ENCODE results near the gene AP5S1. TPM values are rescaled to one million over a fixed set of nuclear protein-coding genes. Genes with fewer than 3 reads are reported as not detected.

The AP5S1 gene
- total and polyA plus RNA-seq, 10 donors, result 5.3 to 19.0 (median 13.7) TPM

DNA sequence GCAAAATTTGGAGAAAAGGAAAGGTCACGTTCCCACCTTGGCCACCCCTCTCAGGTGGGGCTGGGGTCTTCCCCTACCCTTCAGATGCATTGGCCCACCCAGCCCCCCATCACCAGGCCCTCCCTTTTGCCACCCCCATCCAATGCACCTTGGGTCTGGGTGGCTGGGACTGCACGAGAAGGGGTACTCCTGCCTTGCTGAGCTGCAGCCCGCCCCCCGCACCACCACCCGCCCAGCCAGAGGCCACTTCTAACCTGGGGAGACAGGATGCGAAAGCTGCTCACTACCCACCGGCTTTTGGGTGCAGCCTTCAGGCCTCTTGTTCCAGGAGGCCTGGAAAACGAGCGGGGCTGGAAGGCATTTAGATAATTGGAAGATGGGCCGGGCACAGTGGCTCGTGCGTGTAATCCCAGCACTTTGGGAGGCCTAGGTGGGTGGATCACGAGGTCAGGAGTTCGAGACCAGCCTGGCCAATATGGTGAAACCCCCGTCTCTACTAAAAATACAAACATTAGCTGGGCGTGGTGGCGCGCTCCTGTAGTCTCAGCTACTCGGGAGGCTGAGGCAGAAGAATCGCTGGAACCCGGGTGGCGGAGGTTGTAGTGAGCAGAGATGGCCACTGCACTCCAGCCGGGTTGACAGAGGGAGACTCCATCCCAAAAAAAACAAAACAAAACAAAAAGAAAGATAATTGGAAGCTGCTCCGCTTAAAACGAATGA lies 25.5 kb upstream of the AP5S1 start:
- TF ChIP-seq POLR2AphosphoS5 (IDR thresholded peaks at IDR 0.05), result no peak
- 84 to 90% (median 88%) methylated on average over 24 to 25 of the region's 25 CpGs for WGBS, 5 donors
- Histone ChIP-seq H3K4me1 (peaks cover 29 to 55% (median 51%) of the 10 kb centered on the region in 6 donors), H3K9me3 (no peaks in the 10 kb centered on the region), H3K4me3 (peak overlapping the region in 6 of 8 donors; percentile 48 to 87 (median 62)), H3K27ac (peak overlapping the region; percentile 92 to 99 (median 97)), H3K36me3 (peaks cover 0 to 16% (median 0%) of the 10 kb centered on the region in 6 donors), H3K27me3 (replicated peaks in 1 of 7) (no peaks in the 10 kb centered on the region)
- DNase-seq, result peak; percentile 79
- intact Hi-C loops (cut with DNase I; ENCODE audit: low total_unique reads), result loop anchor here (10.0 kb wide), 1 partner anchor 60 kb away; no protein-coding TSS in a partner anchor

DNA sequence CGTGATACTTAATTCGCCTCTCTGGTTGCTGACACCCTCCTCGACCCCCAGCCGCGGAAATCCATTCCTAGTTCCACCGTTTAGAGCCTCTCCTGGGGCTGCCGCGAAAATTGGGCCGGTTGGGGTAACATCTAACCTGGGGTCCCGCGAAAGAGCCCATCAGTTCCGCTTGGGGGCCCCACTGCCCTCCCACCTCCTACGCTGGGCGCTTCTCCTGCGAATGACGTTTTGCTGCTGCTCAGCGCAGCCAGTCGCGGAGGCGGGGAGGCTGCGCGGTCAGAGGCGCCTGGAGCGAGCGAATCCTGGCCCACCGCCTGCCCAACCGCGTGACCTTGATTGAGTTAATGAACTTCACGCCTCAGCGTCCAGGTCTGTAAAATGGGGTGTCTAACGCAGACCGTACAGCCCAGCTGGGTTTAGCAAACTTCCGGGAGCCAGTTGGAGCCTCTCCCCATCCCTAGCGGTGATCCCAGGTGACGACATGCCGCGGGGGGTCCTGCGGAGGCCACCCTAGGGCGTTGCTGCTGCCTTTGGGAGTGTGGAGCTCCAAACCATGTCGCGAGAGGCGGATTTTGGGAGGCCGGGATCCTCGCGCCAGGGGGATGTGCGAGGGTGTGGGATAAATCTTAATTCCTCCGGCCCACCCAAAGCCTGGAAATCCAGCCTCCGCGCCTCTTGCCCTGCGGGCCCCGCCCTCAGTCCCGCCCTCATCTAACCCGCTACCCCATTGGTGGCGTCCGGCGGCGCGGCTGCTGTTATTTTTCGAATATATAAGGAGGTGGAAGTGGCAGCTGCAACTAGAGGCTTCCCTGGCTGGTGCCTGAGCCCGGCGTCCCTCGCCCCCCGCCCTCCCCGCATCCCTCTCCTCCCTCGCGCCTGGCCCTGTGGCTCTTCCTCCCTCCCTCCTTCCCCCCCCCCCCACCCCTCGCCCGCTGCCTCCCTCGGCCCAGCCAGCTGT lies 24.6 kb upstream of the AP5S1 start, which contains the start of gene CDC25B:
Gene CDC25B (plus strand): TSS at position 800 of the 958 bp plus-strand sequence. CDS start 222 bp downstream, outside the sequence.
- Histone ChIP-seq H3K27me3 (replicated peaks in 1 of 7) (no peaks in the 10 kb centered on the region), H3K36me3 (peaks cover 0 to 26% (median 6%) of the 10 kb centered on the region in 6 donors), H3K4me3 (peak within 1 kb of the TSS; percentile 48 to 87 (median 61)), H3K4me1 (peaks cover 36 to 64% (median 60%) of the 10 kb centered on the region in 6 donors), H3K27ac (peak within 1 kb of the TSS; percentile 92 to 99 (median 97)), H3K9me3 (no peaks in the 10 kb centered on the region)
- intact Hi-C loops (cut with DNase I; ENCODE audit: low total_unique reads), result loop anchor here (10.0 kb wide), 1 partner anchor 59 kb away; no protein-coding TSS in a partner anchor
- peak; percentile 97 for DNase-seq
- WGBS, 5 donors, result 1 to 2% (median 1%) methylated on average over 49 to 69 of the region's 69 CpGs
- TF ChIP-seq POLR2AphosphoS5 (IDR thresholded peaks at IDR 0.05), result peak; percentile 87 to 92 (median 89)
- TF ChIP-seq, protein P1, sequence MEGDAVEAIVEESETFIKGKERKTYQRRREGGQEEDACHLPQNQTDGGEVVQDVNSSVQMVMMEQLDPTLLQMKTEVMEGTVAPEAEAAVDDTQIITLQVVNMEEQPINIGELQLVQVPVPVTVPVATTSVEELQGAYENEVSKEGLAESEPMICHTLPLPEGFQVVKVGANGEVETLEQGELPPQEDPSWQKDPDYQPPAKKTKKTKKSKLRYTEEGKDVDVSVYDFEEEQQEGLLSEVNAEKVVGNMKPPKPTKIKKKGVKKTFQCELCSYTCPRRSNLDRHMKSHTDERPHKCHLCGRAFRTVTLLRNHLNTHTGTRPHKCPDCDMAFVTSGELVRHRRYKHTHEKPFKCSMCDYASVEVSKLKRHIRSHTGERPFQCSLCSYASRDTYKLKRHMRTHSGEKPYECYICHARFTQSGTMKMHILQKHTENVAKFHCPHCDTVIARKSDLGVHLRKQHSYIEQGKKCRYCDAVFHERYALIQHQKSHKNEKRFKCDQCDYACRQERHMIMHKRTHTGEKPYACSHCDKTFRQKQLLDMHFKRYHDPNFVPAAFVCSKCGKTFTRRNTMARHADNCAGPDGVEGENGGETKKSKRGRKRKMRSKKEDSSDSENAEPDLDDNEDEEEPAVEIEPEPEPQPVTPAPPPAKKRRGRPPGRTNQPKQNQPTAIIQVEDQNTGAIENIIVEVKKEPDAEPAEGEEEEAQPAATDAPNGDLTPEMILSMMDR (IDR thresholded peaks at IDR 0.05 in 8 of 11, conservative IDR thresholded peaks at IDR 0.05 in 3 of 11), result peak; percentile 31 to 83 (median 67)
- peak in 1 of 3 donors; percentile 54 for TF ChIP-seq POLR2A (IDR thresholded peaks at IDR 0.05)

DNA sequence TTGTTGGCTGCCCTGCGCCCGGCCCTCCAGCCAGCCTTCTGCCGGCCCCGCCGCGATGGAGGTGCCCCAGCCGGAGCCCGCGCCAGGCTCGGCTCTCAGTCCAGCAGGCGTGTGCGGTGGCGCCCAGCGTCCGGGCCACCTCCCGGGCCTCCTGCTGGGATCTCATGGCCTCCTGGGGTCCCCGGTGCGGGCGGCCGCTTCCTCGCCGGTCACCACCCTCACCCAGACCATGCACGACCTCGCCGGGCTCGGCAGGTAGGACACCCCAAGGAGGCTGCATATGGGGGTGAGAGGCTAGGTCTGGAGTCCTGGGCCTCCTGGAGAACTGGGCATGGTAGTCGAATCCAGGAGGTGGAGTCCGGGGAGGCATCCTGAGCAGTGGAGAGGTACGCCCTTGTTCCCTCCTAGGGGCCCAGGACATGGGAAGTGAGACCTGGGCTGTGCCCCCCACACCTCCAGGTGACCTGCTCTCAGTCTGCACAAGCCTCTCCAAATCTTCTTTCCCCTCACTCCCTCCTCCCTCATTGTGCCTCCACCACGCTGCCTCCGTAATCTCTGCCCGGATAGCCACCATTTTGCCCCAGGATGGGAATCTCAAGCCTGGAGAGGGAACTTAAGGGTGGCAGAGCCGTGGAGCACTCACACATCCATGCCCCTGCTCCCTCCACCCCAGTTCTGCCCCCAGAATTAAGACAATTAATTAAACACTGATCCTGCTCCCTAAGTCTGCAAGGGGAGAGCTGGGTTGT lies 23.7 kb upstream of the AP5S1 start:
- no peaks in the 10 kb centered on the region for H3K27me3 ChIP-seq (replicated peaks in 1 of 7)
- peaks cover 36 to 73% (median 67%) of the 10 kb centered on the region in 6 donors for H3K4me1 ChIP-seq
- DNase-seq, result peak; percentile 85
- H3K9me3 ChIP-seq, result no peaks in the 10 kb centered on the region
- TF ChIP-seq POLR2AphosphoS5 (IDR thresholded peaks at IDR 0.05) (no peak), POLR2A (IDR thresholded peaks at IDR 0.05) (no peak)
- TF ChIP-seq, protein P1 (IDR thresholded peaks at IDR 0.05 in 8 of 11, conservative IDR thresholded peaks at IDR 0.05 in 3 of 11), result no peak
- intact Hi-C loops (cut with DNase I; ENCODE audit: low total_unique reads), result loop anchor here (10.0 kb wide), 1 partner anchor 58 kb away; no protein-coding TSS in a partner anchor
- H3K36me3 ChIP-seq, result peaks cover 0 to 34% (median 14%) of the 10 kb centered on the region in 6 donors
- peak overlapping the region; percentile 48 to 87 (median 61) for H3K4me3 ChIP-seq
- 12 to 20% (median 16%) methylated on average over 20 to 33 of the region's 33 CpGs for WGBS, 5 donors
- H3K27ac ChIP-seq, result peak overlapping the region; percentile 14 to 99 (median 97)

DNA sequence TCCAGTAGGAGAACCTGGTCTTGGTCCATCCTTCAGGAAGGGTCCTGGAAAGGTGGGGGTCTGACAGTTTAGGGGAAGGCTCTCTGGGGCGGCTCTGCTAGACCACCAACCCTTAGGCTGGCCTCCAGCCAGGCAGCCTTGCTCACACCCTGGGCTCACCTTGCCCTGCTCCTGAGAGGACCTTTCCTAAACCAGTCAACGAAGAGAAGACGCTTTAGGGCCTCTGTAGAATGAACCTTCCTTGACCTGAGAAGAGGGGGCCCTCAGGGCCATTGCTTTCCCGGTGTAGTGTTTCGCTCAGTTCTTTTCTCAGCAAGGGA lies 23.2 kb upstream of the AP5S1 start:
- DNase-seq, result no peak
- Histone ChIP-seq H3K27me3 (replicated peaks in 1 of 7) (no peaks in the 10 kb centered on the region), H3K4me3 (peak overlapping the region; percentile 48 to 87 (median 61)), H3K36me3 (peaks cover 0 to 40% (median 19%) of the 10 kb centered on the region in 6 donors), H3K4me1 (peaks cover 36 to 78% (median 72%) of the 10 kb centered on the region in 6 donors), H3K9me3 (no peaks in the 10 kb centered on the region), H3K27ac (peak overlapping the region; percentile 16 to 99 (median 96))
- TF ChIP-seq POLR2A (IDR thresholded peaks at IDR 0.05) (no peak), POLR2AphosphoS5 (IDR thresholded peaks at IDR 0.05) (no peak)
- TF ChIP-seq, protein P1 (IDR thresholded peaks at IDR 0.05 in 8 of 11, conservative IDR thresholded peaks at IDR 0.05 in 3 of 11), result no peak
- WGBS, 5 donors, result 74 to 100% (median 81%) methylated on average over 4 to 5 of the region's 5 CpGs
- intact Hi-C loops (cut with DNase I; ENCODE audit: low total_unique reads), result loop anchor here (10.0 kb wide), 1 partner anchor 58 kb away; no protein-coding TSS in a partner anchor

Data from spleen (tissue), 11 donors.